Suppressor macrophage (primary cell): Measurements from ENCODE around the gene FAM163B.
"Not testable (repeated sequence)": the region's sequence is repeated elsewhere in the genome, so short reads cannot be mapped to it uniquely, and the experiment has no call there.

Experiments
- DNase-seq, 4 experiments: peaks; one replicate each; pipeline ENCODE4 v3.0.0-alpha.2; 2020 to 2022

Gene FAM163B

DNA sequence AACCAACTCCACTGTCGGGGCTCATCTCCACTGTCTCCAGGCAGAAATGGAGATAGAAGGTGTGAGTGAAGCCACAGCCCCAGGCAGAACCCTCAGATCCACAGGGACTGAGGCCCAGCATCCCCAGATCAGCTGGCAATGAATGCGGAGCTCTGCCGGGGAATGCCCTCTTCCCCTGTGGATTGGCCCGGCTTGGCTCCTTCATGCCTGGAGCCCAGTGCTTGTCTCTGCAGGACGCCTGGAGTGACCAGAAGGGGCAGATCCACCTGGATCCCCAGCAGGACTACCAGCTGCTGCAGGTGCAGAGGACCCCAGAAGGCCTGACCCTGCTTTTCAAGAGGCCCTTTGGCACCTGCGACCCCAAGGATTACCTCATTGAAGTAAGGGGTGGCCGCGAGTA, 30.4 kb upstream of the FAM163B start:
- no peak for DNase-seq

DNA sequence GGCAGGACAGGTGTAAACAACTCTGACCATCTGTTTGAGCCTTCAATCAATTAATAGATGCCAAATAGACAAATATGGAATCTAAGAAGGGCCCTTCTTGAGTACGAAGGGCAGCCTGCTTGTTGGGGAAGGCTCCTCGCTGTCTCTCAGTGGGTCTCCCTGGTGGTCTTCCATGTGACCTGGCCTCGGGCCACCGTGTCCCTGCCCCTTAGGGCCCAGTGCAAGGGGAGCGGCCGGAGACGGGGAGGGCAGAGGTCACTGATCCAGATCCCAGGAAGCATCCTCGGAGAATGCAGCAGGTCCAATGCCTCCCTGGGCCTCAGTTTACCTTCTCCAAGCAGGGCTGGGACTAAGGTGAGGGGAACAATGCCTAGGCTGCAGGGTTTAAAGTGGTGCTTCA, 29.5 kb upstream of the FAM163B start:
- DNase-seq = no peak

DNA sequence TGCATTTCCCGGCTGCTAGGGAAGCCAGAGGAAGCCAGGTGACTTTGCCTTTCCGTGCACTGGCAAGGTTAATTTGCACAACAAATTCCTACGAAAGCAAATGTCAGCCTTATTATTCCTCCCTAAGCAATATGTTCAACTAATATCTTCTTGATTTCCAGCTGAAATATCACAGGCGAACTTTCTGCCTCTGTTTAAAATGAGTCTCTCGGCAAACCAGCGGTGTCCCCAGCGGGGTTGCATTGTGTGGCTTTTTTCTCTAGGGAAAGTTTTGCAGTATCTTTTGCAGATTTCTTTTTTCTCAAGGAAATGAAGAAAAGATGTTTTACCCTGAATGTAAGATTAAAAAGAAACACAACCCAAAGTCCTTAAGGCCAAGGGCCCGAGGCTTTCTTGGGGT, 28.9 kb upstream of the FAM163B start:
- no peak for DNase-seq

DNA sequence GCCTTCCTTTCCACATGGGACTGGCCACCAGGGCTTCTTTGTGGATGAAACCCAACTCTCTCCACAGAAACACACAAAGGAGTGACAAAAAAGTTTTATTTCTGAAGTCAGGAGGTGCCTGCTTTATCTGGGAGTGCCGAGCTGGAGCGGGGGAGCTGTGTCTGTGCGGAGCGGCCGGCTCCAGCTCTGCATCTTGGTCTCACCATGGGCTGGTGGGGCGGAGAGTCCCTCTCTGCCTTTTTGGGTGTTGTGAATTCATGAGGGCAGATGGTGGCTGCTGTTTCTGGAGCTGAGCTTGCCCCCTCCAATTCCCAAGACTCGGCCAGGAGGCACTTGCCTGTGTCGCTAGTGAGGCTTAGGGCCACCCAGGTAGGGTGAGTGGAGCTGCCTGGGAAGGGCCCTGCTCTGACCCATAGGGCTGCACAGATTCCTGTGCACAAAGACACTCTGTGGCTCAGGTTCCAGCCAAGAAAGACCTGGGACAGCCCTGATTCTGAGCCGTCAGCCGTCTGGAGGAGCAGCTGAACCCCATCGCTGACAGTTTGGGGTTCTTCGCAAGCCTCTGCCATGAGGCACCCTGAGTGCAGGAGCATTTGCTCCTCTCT, 28.4 kb upstream of the FAM163B start:
- DNase-seq = no peak

DNA sequence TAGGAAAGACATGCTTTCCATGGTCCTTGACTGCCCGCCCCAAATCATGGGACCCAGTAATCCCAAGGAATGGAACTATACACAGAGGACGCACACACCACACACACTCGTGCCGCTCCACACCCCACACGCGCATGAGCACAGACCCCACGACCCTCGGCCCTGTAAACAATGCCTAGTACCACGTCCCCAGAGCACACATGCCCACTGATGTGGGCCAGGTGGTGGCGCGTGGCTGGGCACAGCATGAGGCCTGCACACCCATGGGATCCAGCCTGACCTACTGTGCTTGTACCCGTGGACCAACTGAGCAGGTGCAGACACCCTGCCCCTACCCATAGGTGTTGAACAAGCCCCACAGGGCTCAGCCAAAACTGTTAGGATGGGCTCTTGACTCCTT, 27.7 kb upstream of the FAM163B start:
- no peak for DNase-seq

DNA sequence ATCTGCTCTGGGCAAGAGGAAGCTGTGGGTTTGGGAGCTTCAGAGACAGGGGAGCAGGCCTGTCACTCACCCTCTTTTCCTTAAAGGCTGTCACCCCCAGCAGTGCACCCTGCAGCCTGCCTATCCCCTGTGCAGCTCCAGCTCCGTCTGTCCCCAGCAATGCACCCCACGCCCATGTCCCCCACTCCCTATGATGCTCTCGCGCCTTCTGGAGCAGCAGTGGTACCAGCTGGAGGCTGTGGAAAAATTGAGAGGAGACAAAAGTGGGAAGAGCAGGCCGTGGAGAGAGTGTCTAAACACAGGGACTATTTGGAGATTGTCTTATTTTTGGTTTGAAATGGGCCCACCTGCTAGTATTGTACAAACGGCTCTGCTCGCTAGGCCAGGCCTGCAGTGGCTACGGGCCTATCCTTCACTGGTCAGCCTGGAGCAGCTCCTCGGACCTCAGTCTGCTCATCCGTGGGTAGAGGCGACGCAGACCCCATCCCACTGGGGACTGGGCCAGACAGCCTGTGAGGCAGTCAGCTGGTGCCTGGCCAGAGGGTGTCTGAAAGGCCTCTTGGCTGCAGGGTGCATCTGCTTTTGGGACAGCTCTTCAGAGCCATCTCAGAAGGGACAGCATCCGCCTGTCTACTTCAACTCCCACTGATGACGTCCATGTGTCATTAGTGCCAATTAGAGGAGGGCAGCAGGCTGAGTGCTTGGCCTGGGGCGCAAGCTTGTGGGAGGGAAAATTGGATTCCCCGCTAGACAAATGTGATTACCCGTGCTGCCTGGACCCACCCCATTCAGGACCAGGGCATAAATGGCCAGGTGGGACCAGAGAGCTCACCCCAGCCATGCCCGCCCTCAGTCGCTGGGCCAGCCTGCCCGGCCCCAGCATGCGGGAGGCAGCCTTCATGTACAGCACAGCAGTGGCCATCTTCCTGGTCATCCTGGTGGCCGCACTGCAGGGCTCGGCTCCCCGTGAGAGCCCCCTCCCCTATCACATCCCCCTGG, 26.6 kb upstream of the FAM163B start, which contains the start of gene DBH:
DBH (plus strand) TSS at position 831 of the 999 bp plus-strand sequence; CDS start at position 840, 9 bp downstream.
- no peak for DNase-seq

DNA sequence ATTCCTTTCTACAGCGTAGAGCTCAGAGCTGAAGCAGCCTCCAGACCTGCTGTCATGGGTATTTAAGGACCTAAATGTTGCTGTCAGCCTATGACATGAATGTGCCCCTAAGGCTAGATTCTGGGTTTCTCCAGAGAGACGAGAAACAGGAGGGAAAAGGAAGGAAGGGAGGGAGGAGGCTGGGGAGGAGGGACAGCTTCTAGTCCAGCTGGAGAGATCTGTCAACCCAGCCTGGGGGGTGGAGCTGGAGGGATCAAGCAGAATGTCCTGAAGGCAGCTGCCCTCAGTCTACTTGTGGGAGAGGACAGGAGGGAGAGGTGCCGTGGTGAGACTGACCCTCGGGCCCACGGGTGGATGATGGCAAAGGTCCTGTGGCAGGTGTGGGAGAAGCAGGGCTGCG, 25.9 kb upstream of the FAM163B start:
- DNase-seq = no peak

DNA sequence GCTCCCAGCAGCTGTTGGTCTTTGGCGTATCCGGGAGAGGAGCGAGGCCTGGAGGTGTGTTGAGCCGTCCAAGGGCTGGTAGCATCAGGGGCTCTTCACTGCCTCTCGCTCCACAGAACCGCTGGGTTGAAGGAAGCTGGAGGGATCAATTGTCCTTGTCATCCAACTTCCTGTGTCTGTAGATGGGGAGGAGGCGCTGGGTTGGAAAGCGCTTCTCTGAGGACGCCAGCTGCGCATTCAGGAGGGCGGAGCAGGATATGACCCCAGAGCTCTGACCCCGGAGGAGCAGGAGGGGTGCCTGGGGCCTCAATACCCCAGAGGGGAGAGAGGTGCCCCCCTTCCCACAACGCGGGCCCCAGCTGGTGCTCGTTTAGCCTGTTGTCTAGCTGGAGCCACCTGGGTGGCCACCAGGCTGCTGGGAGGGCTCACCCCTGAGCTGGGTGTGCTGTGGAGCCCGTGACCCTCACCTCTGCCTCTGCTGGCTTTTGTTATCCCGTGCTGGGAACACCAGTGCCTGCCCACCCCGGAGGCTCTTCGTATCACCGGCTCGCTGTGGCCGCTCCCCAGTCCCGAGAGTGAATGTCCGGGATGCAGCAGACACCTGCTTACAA, 25.0 kb upstream of the FAM163B start:
- no peak for DNase-seq

DNA sequence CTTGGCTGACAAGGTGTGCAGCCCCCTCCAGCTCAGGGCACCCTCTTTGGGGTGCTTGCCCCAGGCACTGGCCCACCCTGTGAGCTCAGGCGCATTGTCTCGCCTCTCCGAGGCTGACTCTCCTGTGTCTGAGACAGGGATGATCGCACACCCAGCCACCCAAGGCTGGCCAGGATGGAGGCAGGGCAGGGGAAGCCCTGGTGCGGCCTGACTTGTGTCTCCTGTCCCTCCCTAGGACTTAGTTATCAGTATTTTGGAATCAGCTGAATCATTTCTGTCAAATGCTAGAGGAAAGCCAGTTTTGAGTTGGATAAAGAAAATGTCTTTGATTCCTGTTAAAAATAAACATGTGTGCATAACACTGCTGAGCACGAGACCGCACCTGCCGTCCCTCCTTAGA, 24.5 kb upstream of the FAM163B start:
- no peak for DNase-seq

DNA sequence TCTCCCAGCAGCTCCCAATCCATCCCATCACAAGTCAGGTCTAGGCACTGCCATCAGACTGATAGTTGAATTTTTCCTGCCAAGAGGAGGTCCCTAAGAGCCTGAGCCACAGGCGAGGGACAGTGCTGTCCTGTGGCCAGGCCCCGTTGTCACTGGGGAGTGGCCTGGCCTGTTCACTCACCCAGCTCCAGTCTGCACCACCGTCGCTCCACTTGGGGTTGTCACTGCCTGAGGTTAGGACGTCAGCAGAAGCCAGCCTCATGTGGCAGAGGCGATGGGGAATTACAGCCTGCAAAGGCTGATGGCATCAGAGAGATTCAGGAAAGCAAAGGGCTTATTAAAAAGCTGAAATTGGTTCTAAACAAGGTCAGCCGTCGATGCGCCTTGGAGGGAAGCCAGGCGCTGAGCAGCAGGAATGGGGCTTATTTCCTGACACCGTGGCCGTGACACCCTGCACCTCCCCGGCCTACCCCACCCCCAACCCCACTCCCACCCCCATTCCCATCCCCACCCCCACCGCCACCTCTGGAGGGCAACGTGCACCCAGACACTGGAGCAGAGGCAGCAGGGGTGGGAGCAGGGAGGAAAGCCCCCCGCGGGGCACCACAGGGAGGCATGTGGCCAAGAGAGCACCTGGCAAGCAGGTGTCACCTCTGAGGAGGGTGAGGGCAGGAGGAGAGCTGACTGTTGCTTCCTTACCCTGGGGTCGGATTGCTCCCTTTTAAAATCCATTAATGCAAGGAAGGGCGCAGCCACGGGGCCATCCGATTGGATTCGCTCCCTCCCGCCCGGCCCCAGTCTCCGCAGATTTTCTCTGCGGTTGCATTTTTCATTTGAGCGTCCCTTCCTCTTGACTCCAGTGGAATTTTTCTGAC, 23.9 kb upstream of the FAM163B start:
- no peak for DNase-seq

DNA sequence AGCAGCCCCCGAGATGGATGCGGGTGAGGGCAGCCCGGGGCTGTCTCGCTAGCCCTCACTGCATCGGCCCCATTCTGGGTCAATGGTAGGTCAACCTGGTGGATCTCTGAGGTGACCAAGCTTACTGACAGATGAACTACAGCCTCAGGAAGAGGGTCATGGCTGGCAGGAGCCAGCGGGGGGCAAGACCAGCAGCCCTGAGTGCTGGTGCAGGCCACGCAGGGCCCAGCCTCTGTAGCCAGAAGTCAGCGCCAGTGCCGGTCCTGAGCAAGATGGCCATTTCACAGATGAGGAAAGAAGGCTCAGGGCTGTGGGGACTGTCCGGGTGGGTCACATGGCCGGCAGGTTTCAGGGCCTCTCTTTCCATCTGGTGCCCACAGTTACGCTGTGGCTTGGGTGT, 21.9 kb upstream of the FAM163B start:
- DNase-seq = no peak

DNA sequence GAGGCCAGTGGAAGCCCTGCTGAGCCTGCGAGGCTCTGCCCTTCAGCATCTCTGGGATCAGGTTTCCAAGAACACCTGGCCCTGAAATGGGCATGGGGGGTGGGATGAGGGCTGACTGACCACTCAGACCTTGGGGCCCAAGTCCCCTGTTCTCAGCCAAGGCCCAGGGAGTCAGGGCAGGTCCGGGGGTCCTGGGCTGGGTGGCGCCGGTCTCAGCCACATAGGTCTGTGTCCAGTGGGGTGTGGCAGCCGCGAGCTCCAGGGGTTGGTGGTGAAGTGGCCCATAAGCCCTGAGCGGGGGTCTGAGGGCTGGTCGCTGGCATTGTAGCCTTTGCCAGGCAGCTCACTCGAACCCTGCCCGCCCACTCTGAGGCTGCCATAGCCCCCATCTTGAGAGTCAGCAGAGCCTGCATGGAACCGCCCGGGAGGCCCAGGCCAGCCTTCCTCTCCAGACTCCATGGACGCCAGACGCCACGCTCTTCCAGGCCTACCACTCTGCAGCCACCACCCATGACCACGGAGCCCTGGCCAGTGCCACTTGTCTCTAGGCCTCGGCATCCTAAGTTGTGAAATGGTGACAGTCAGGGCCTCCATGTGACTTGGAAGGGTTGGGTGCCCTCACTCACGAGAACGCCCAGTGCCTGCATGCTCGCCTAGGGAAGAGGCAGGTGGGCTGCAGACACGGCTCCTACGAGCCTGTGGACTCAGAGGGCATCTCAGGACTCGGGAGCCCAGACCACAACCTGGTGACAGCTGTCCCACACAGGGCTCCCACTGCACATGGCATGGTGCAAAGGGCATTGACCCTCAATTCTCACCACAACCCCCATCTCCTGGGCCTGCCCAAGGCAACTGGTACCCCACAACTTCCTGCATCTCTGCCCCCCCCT, 20.3 kb upstream of the FAM163B start:
- no peak for DNase-seq

DNA sequence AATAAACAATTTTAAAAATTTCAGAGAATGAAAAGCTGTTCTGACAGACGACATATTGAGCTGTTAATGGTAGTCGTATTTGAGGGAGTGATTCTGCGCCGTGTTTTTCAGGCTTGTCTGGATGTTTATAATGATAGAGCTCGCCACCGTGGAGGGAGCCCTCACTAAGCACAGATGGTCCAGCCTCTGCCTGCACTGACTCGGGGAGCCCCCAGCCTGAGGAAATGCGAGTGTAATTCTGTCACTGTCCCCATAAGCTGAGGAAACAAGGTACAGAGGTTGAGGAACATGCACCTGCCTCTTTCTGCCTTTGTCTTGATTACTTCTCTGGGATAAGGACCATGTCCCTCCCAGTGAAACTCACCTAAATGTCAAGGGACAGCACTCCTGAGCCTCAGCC, 19.6 kb upstream of the FAM163B start:
- DNase-seq = no peak

DNA sequence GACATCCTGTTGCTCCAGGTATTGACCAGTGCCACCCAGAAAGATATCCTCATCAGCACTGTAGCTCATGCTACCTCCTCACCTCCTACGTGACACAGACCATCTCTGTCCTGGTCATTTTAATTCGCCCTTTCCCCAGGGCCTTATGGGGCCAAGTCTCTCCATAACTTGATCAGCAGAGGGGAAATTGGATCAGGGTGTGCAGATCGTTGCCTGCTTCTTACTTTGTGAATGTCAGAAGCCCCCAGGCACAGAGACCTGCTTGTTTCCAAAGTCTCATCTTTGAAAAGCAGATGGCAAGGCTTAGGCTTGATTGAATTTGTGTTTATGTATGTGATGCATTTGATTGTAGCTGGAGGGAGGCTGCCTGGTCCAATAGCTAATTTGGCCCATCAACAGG, 18.2 kb upstream of the FAM163B start:
- DNase-seq = no peak

DNA sequence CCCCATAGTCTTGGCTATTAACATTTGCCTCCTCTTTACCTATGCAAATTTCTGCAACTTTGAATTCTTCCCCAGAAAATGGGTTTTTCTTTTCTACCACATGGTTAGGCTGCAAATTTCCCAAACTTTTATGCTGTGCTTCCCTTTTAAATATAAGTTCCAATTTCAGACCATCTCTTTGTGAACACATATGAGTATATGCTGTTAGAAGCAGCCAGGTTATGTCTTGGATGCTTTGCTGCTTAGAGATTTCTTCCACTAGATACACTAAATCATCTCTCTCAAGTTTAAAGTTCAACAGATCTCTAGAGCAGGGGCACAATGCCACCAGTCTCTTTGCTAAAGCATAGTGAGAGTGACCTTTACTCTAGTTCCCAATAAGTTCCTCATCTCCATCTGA, 16.8 kb upstream of the FAM163B start:
- DNase-seq = not testable (repeated sequence)

DNA sequence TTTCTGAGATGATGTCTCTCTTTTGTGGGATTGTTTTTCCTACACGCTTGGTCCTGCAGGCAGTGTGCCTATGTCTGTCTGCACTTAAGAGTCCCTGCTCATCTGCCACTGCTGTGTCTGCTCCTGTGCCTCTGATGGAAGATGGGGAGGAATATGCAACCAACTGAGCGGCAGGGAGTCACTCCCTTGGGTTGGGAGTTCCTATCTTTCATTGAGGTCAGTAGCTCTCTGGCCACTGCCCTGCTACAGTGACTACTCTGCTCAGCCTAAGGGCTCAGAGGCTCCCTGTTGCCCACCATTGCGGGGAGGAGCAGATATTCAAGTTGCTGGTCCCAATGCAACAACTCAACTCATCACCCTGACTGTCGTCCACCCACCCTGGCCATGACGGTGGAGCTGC, 13.4 kb upstream of the FAM163B start:
- no peak for DNase-seq

DNA sequence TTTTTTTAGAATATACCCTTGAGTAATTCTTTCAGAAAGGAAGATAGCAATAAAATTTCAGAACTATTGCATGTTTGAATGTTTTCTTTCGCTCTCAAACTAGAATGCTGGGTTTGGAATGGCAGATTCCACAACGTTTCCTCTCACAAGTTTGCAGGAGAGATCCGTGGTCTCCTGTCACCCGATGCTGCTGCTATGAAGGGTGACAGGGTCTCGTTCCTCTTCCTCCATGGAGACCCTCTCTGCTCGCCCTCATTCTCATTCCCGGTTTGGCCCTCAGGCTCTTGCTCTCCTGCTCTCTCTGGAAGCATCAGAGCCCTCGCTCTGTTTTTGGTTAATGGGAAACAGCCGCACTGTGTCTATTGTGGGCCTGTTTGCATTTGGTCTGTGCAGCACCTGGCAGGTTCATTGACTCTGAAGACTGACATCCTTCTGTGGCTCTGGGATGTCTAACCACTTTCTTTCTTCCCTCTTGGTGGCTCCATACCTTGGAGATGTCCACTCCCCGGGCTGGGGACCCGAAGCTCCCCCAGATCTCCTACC, 12.6 kb upstream of the FAM163B start:
- DNase-seq = no peak

DNA sequence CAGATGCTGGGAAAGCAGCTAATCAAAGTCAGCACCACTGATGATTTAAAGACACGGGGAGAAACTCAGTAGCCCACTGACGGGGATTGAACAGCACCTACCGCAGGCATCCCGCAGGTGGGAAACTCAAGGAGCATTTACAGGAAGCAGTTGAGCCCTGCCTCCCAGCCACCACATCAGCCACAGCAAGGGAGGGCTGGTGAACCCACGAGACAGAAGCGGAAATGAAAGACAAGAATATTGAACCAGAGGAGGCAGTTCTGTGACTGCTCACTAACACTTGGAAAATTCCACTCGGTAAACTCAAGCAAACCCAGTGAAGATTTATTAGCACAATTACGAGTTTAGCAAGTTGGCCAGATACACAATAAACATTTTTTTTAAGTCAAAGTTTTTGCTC, 10.6 kb upstream of the FAM163B start:
- DNase-seq = peak; percentile 3 to 60 (median 38)

DNA sequence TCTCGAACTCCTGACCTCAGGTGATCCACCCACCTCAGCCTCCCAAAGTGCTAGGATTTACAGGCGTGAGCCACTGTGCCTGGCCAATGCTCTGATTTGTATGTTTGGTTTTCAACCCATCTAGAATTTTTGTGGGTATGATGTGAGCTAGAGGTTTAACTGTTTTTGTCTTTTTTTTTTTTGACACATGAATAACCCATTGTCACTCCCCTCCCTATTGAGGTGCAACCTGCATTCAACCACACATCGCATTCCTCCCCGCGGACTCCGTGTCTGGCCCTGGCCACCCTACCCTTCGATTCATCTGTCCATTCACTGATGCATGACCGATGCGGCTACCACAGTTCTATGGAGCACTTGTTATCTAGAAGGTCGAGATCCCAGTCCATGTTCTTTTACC, 9.5 kb upstream of the FAM163B start:
- no peak for DNase-seq

DNA sequence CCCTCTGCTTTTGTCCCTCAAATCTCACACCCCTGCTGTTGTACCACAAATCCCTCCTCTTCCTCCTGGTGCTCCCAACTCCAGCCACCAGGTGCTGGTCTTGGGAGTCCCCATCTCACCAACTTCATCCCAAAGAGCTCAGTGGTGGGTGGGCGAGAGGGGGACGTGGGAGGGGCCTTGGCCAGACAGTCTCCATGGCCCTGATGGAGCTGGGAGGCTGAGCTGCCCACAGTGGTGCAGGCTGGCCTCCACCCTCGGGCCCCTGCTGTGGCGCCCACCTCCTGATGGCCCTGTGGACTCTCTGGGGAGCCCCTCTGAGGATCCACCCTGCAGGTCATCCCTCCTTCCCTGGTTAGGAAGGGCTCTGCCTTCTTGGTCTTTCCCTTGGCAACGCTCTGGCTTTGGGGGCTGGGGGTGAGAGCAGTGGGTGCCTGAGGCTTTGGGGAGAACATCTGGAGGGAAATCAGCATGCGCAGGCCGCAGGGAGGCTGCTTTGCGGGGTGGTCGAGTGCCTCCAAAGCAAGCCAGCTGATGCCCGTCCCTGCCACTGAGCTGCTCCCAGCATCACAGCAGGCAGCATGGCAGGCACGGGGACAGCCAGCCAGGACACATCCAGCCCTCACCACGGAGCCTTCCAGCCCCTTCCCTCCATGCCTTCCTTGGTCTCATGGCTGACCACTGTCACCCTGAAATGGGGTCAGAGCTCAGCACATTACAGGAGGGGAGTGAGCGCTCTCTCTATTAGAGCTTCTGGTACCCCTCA, 7.6 kb upstream of the FAM163B start:
- DNase-seq = no peak
